ENCODE measurements around the gene IL4R.

The IL4R gene

DNA sequence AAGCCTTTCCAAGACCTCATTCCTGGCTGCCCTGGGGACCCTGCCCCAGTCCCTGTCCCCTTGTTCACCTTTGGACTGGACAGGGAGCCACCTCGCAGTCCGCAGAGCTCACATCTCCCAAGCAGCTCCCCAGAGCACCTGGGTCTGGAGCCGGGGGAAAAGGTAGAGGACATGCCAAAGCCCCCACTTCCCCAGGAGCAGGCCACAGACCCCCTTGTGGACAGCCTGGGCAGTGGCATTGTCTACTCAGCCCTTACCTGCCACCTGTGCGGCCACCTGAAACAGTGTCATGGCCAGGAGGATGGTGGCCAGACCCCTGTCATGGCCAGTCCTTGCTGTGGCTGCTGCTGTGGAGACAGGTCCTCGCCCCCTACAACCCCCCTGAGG, 49.5 kb downstream of the IL4R start:
- DNase-seq = no peak

DNA sequence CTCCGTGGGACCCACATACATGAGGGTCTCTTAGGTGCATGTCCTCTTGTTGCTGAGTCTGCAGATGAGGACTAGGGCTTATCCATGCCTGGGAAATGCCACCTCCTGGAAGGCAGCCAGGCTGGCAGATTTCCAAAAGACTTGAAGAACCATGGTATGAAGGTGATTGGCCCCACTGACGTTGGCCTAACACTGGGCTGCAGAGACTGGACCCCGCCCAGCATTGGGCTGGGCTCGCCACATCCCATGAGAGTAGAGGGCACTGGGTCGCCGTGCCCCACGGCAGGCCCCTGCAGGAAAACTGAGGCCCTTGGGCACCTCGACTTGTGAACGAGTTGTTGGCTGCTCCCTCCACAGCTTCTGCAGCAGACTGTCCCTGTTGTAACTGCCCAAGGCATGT, 50.0 kb downstream of the IL4R start:
- no peak for DNase-seq

DNA sequence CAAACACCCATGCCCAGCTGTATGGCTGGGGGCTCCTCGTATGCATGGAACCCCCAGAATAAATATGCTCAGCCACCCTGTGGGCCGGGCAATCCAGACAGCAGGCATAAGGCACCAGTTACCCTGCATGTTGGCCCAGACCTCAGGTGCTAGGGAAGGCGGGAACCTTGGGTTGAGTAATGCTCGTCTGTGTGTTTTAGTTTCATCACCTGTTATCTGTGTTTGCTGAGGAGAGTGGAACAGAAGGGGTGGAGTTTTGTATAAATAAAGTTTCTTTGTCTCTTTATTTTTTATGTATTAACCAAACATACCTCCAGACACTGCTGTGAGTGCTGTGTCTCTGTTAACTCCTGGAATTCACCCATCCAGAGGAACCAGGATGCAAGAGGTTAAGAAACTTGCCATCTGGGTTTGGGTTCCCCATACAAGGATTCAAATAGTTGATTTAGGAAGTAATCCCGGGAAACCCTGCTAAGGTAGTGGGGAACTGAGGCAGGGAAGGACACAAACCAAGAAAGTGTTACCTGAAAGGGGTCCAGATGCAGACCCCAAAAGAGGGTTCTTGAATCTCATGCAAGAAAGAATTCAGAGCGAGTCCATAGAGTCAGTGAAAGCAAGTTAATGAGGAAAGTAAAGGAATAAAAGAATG, 50.8 kb downstream of the IL4R start:
- peak in 1 of 2 donors; percentile 27 for DNase-seq

DNA sequence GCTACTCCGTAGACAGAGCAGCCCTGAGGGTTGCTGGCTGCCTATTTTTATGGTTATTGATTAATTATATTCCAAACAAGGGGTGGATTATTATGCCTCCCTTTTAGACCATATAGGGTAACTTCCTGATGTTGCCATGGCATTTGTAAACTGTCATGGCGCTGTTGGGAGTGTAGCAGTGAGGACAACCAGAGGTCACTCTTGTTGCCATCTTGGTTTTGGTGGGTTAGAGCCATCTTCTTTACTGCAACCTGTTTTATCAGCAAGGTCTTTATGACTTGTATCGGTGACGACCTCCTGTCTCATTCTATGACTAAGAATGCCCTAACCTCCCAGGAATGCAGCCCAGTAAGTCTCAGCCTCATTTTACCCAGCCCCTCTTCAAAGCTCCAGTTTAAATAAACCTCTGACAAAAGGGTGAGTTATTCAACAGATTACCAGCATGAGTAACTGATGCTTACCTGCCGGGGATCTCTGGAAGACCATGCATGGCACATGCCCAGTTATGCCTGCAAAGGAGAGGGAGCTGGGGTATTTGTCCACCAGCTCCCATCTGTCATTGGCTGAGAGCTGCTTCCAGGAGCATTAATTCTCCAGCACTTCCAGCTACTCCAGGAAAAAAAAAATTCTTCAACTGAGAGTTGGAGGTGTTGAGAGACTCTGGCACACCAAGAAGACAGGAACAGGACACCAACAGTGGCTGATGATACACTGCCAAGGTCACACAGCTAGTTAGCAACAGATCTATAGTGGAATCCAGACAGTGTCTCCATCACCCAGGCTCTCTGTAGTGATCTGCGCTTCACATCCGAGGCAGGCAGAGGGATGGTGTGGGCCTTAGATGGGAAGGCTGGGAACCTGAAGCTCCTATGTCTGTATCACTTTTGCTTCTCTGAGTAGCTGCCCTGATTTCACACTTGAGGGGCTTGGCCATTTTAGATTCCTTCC, 51.6 kb downstream of the IL4R start:
- no peak for DNase-seq

DNA sequence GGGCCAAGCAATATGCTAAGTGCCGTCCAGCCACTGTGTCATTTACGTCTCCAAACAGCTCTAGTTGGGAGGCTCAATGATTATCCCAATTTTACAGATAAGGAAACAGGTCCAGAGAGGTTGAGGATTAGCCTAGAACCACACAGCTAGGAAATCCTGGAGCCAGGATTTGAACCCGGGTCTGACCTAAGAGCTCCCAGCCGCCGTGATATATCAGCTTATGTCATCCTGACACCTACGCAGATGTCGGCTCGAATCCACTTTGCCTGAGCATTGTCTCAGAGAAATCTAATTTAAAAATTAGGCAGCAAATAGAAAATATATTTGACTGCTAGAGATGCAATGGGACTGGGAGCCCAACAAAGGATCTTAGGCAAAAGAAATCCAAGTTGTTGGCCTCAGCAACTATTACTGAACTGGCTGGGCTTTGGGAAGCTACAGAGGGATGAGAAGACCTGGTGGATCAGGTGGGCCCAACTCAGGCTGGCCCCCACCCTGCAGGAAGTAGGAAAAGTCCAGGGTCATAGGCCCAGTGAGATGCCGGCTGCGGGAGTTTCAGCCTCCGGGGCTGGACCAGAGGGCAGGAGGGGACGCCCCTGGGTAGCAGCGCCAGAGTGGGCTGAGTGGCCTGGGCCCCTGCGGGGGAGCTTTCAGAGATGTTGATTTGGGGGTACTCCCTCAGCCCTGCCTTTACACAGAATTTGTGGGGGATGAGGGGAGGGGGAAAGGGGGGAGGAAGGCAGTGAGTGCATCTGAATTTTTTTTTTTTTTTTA, 53.1 kb downstream of the IL4R start:
- DNase-seq = peak; percentile 59 to 60

DNA sequence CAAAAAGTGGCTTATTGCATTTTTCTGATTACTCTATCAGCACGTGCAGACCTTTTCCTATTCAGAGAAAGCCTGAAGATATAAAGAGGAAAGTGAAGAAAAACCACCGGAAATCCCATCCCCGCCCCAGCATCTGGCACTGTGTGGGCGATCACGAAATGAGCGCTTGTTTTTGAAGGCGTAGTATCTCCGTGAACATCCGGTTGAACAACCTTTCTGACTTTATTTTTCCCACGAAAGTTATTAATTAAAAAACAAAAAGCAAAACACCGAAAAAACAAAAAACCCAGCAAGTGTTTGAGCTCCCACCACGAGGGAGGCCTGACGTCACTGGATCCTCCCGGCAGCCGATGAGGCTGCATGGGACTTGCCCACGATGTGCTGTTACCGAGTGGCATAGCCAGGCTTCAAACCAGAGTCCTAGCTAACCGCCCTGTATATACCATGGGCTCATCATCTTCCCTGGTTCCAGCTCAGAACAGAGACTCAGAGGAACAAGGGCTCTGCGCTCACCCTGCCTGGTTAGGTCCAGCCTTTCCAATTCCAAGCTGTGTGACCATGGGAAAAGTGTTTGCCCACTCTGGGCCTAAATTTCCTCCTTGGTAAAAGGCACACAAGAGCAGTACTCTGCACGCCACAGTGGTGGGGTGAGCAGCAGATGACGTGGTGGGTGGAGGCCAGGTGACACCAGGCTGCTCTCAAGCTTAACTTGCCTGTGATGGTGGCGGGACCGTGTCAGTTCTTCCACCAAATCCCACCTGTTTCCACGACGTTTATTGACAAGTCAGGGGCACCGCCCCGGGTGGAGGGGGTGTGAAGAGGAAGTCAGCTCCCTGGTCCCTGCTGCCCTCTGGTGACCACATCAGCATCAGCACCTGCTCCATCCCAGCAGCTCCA, 53.9 kb downstream of the IL4R start:
- peak; percentile 89 to 91 for DNase-seq

DNA sequence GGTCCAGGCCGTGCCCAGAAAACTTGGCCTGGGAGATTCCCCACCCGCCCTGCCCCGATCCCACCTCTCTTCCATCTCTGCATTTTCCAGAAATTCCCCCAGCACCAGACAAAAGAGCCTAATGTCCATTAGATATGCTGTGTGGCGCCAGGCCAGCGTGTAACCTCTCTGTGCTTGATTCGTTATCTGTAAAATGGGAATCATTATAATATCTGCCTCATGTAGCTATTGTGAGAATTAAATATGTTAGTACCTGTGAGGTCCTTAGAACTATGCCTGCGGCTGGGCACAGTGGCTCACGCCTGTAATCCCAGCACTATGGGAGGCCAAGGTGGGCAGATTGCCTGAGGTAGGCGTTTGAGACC, 54.6 kb downstream of the IL4R start:
- DNase-seq = no peak

DNA sequence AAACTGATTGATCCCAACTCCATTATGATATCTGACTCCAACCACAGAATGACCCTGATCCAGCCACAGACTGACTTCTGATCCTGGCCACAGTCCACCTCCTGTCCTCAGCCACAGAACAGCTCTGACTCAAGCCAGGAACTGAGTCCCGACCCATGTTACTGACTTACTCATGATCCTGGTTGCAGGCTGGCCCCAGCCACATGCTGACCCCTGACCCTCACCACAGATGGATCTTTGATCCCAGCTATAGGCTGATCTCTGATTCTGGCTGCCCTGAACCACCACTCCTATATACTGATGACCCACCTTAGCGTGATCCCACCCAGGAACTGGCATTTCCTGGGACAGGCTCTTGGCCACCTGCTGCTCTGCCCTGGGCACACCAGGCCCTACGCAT, 56.0 kb downstream of the IL4R start:
- no peak for DNase-seq

DNA sequence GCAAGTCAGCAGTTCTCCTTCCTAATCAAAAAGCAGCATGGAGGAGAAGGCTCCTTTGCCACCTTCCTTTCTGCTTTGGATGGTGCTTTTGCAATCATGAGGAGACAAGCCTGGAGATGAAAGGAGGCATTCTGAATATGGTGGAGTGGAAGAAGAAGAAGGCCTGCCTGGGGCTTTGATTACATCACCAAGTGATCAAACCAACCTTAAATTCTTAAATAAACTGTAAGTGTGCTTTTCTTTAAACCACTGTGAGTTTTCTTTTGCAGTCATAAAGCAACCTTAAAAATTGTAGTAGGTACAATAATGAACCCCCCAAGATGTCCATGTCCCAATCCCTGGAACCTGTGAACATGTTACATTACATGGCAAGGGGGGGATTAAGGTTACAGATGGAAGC, 56.5 kb downstream of the IL4R start:
- DNase-seq = no peak

DNA sequence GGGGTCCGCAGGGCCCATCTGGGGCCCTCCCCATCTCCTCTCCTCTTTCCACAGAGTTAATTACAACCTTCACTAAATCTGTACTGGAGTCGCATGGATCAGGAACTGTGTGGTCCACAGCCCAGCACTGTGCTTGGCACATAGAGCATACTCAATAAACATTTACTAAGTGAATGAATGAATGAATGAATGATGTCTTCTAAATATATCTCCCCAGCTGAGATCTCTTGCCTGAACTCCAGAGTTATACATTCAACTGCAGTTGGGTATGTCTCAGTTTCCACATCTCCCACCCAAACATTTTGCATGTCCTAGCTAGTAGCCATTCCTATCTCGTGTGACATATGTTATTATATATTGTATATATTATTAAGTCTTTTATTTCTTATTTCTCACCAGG, 59.5 kb downstream of the IL4R start:
- DNase-seq = no peak

DNA sequence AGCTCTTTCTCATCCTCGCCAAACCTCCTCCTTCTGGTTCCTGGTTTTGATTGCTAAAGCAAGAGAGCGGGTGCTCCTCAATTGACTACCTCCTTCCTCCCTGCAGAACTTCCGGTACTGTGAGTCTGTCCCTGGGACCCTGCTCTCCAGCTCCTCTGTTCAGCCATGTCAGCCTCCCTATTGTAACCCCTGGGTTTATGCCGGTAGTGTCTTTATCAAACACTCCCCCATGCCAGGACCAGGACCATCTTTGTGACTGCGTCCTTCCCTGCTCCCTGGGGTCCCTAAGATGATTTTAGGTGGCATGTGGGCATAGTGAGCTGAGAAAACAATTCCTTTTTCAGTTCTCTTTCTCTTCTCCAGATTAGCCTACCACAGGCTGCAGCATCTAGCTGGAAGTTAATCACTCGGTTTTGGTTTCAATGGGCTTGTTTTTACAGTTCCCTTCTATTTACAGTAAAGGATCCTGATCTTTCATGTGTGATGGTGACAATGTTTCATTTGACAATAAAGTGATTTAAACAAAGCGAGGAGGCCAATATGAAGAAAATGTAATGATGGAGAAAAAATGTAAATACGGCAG, 60.5 kb downstream of the IL4R start:
- no peak for DNase-seq

DNA sequence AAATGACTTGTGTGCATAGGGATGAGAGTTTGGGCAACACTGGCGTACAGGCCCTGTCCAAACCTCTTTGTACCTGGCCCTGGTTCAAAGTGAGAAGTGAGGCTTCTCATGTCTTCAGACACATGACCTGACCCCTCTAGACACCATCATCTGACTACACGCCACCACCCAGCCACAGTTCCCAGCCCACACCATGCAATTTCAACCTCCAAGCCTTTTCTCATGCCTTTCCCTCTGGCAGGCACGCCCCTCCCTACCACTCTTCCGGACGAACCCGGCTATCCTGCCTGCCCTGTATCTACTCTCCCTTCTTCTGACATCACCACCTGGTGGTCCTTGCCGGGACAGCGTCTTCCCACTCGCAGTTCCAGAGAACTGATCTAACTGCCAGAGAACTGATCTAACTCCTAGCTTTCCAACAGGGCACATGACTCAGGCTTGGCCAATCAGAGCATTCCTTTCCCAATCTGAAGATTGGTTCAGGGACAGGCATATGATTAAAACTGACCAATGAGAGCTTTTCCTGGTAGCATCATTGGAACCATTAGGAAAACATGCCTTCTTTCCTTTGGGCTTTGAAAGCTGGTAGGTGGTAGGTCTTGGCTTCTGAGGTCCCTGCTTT, 61.1 kb downstream of the IL4R start:
- peak; percentile 62 to 72 for DNase-seq

DNA sequence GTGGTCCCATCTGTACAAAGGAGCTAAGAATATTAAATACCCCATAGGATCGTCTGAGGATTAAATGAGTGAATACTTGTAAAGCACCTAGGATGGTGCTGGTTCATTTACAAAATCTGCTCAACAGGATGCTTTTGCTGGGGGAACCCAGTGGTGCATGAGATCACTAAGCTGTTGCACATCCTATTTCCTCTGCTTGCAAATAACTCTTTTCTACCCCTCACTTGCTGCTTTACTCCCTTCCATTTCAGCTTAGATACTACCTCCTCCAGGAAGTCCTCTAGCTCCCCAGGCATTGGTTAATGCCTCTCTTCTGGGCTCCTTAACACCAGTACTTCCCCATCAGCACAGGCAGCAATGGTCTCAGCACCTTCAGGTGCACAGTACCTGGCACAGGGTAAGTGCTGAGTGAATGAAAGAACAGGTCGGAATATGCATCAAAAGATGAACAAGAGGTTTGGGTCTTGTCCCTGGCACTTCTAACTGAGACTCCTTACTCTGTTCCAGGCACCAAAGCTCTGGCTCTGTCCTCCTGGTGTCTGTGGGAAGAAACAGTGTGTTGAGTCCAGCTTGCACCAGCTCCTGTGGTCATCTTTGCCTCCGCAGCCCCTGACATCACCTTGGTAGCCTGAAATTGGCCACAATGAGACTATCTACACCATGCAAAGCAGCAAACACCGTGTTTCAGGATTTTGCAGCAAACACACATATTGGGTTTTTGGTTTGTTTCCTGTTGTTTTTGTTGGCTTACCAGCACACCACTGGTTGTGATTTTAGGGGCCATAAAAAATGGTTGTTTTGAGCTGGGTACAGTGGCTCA, 64.1 kb downstream of the IL4R start:
- DNase-seq = no peak

DNA sequence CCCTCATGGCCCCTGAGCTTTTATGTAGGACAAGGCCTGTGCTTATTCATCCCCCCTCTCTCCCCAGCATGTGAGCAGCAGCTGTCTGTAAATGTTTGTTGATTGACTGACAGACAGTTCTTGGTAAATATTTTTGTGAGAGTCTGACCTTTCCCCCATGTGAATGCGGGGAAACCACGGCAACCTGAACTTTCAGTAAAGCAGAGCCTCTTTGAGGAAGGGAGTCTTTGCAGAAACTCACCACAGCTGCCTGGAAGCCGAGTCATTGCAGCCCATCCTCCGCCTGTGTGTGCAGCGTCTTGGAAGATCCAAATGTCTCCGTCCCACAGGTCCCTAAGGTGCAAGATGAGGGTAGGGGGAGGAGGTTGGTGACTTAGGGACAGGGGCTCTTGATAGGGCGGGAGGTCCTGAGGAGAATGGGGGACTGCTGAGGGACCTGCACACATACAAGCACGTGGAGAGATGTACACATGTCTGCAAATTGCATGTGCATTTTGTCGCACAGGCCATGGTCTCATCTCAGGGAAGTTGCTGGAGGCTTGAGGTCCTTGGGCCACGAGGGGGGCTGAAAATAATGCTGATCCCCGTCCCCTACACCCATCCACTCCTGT, 65.2 kb downstream of the IL4R start:
- peak in 1 of 2 donors; percentile 46 for DNase-seq

DNA sequence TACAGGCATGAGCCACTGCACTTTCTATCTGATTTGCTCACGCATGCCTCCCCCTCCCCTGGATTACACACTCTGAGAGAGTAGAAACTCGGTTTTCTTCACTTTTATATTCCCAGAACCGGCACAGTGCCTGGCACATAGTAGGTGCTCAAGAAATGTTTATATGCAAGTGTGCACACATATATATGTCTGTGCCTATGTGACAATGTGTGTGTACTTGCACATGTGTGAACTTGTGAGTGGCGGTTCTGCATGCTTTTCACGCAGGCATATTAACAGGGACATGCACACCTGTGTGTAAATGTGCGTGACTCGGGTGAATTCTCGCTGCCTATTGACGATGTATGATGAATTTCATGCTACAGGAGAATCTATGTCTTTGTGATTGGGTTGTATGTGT, 66.1 kb downstream of the IL4R start:
- no peak for DNase-seq

DNA sequence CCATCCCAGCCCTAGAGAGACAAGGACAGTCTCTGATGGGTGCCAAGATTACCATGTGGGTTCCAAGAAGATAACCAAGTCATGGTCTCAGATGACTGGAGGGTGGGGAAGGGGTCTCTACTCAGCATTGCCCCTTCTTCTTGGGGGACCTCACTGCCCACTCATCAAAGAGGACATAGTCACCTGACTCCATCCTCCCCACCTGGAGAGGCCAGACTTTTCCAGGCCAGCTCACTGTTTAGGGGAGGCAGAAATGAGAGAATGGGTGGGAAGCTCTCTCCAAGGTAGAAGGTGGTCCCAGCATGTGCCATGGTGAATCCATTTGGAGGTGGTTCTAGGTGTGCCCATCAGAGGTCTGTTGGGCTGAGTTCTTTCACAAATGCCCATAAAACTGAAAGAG, 67.5 kb downstream of the IL4R start:
- peak in 1 of 2 donors; percentile 11 for DNase-seq

DNA sequence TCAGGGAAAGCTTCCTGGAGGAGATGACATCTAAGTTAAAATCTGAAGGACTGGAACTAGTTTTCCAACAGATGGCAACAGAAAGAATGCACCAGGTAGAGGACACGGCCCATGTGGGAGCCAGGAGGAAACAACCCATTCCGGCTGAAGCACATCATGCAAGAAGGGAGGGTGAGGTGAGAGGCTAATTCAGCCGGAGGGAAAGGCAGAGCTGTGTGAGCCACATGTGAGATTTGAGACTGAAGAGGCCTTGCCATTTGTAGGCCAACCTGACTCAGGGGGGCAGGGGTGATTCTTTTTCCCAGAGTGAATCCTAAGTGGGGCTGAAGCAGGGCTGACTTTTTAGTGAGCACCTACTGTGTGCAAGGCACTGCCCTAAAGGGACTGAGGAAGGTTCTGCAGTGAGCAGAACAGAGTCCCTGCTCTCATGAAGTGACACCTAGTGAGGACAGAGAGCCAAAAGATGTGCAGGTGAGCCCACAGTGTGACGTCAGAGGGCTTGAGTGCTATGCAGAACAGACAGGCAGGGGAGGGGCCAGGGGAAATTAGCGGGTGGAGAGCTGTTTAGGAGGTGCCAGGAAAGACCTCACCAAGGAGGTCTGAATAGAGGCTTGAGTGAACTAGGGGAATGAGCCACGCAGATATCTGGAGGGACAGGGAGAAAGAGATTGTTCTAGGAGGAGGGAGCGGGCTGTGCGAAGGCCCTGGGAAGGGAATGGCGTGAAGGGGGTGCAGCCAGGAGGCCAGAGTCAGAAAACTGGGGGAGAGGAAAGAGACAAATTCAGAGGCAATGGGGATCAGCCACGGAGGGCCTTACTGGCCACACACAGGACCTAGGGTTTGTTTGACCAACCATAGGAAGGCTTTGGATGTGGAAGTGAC, 68.4 kb downstream of the IL4R start:
- peak in 1 of 2 donors; percentile 16 for DNase-seq

DNA sequence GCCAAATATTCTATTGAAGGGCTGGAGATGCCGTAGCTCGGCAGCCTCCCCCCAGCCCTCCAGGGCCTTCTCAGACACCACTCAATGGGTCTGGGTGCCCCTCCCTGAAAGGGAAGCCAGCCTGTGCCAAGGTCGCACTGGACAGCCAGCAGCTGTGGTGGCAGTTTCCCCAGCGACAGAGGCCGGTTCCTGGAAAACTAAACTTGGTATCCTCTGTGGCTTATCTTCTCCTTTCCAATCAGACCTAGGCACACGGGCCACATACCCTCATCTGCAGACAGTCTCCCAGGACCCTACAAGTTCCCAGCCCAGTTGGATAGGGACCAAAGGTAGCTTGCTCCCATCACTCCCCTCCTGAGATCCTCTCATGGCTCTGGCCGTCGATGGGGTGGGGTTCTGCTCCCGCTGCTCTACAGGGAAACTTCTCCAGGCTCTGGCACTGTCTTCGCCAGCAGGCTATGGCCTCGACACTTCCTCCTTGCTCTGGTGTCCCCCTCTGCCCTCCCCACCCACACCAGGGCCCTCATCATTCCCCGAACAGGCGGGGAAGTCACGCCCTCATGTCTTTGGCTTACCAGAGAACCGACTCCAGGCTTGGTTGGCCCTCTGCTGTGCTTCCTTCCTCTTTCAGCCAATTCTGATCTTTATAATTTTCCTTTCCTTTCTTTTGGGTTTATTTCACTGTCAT, 69.9 kb downstream of the IL4R start:
- DNase-seq = peak in 1 of 2 donors; percentile 9

DNA sequence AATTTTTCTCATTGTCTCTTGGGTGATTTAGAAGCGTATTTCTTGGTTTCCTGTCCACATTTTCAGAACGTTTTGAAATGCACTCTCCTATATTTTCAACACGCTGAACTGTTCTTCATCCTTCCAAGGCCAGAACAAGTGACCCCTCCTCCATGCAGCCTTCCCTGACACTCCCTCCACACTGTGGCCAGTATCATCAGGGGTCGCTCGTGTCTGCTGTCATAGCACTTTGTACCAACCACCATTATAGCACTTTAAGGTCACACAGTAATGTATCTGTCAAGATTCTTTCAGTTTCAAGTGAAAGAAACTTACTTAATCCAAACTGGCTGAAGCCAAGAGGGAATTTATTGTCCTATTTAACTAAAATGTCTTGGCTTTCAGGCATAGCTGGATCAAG, 70.7 kb downstream of the IL4R start:
- no peak for DNase-seq
